Smooth muscle cell (in vitro differentiated cells): Measurements from ENCODE around the gene PTMS. TPM values are rescaled to one million over a fixed set of nuclear protein-coding genes. Genes with fewer than 3 reads are reported as not detected.

Experiments used
- DNase-seq: peaks from one replicate; lab custom pipeline; 2025; ENCODE audit not compliant: unreplicated experiment; lab: John Stamatoyannopoulos, UW
- H2AFZ ChIP-seq: fragments of 200-600 bp; sonication (generic); 2 replicates; pipeline ENCODE4 v1.6.0; 2016; ENCODE audit warnings: antibody characterized with exemption, low read depth, mild to moderate bottlenecking
- H3F3A ChIP-seq: fragments of 200-600 bp; sonication (generic); 2 replicates; pipeline ENCODE4 v1.6.0; 2017; ENCODE audit warnings: antibody characterized with exemption, low read depth
- H3K27ac ChIP-seq: fragments of 200-600 bp; sonication (generic); 2 replicates; pipeline ENCODE4 v1.5.1; 2016; ENCODE audit warnings: low read depth, mild to moderate bottlenecking
- H3K27me3 ChIP-seq: fragments of 200-600 bp; sonication (generic); 2 replicates; pipeline ENCODE4 v1.6.1; 2016; ENCODE audit warnings: low read depth, mild to moderate bottlenecking
- H3K36me3 ChIP-seq: fragments of 200-600 bp; sonication (generic); 2 replicates; pipeline ENCODE4 v1.5.1; 2016; ENCODE audit warnings: low read depth
- H3K4me1 ChIP-seq: fragments of 200-600 bp; sonication (generic); 2 replicates; pipeline ENCODE4 v1.5.1; 2016; ENCODE audit warnings: low read depth
- H3K4me2 ChIP-seq: fragments of 200-600 bp; sonication (generic); 2 replicates; pipeline ENCODE4 v1.6.0; 2016; ENCODE audit warnings: mild to moderate bottlenecking
- H3K4me3 ChIP-seq: fragments of 200-600 bp; sonication (generic); 2 replicates; pipeline ENCODE4 v1.5.1; 2016; ENCODE audit warnings: mild to moderate bottlenecking
- H3K79me2 ChIP-seq: fragments of 200-600 bp; sonication (generic); 2 replicates; pipeline ENCODE4 v1.6.0; 2016; ENCODE audit warnings: low read depth, mild to moderate bottlenecking
- H3K9ac ChIP-seq: fragments of 200-600 bp; sonication (generic); 2 replicates; pipeline ENCODE4 v1.6.0; 2016; ENCODE audit warnings: low read depth
- H3K9me3 ChIP-seq: fragments of 200-600 bp; sonication (generic); replicated peaks from 2 replicates; pipeline ENCODE4 v1.5.1; 2016; ENCODE audit warnings: low read depth
- H4K20me1 ChIP-seq: fragments of 200-600 bp; sonication (generic); 2 replicates; pipeline ENCODE4 v1.6.0; 2016; ENCODE audit warnings: low read depth
- CTCF ChIP-seq: fragments of 200-600 bp; sonication (generic); IDR thresholded peaks from 2 replicates; pipeline ENCODE4 v1.5.1; 2017; ENCODE audit warnings: borderline replicate concordance, mild to moderate bottlenecking, antibody characterized with exemption; ENCODE audit not compliant: insufficient read depth, poor library complexity, severe bottlenecking
- WGBS: methylation state at CpG from one replicate; pipeline ENCODE4 v1.1.7; 2016; ENCODE audit warnings: low lambda C conversion rate; 5-methylcytosine and 5-hydroxymethylcytosine counted together
- polyA plus RNA-seq: library from polyadenylated mRNA; unstranded; fragments of >200 nt; fragmentation: Nextera tagmentation; extraction: Ambion mirVana; gene quantifications from 2 replicates; pipeline ENCODE4 v1.2.1, GENCODE V29; 2016
- total RNA-seq: library from RNA; depleted of rRNA; stranded (reverse); fragments of >200 nt; gene quantifications from 2 replicates; pipeline ENCODE4 v1.2.3, GENCODE V29; 2014

Gene PTMS
- total and polyA plus RNA-seq, 2 experiments from 2014 or later = 115 to 379 TPM

DNA sequence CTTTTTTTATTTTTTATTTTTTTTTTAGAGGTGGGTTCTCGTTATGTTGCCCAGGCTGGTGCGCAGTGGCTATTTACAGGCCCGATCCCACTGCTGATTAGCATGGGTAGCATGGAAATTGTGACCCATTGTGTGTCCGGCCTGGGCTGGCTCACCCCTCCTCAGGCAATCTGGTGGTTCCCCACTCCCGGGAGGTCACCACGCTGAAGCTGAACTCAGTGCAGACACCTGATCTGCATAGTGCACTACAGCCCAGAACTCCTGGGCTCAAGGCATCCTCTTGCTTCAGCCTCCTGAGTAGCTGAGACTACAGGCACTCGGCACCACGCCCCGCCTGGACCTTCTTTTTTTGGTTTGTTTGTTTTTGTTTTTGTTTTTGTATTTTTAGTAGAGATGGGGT lies 17.7 kb downstream of the PTMS start:
- Histone ChIP-seq H3F3A (no peaks in the 10 kb centered on the region), H3K4me3 (no peak overlapping the region), H3K4me2 (no peak overlapping the region), H2AFZ (no peak overlapping the region), H3K27me3 (no peaks in the 10 kb centered on the region), H3K4me1 (peaks cover 14% of the 10 kb centered on the region), H3K9ac (no peak overlapping the region), H3K27ac (no peak overlapping the region), H3K79me2 (no peaks in the 10 kb centered on the region), H4K20me1 (no peaks in the 10 kb centered on the region), H3K36me3 (no peaks in the 10 kb centered on the region), H3K9me3 (no peaks in the 10 kb centered on the region)
- DNase-seq = no peak
- TF ChIP-seq CTCF = no peak
- 95% methylated on average over 9 of the region's 9 CpGs for WGBS

- DNase-seq = no peak
- no peaks in the 10 kb centered on the region for H3K27me3 ChIP-seq
- H3K36me3 ChIP-seq = no peaks in the 10 kb centered on the region
- no peak overlapping the region for H2AFZ ChIP-seq
- no peaks in the 10 kb centered on the region for H4K20me1 ChIP-seq
- no peak overlapping the region for H3K9ac ChIP-seq
- no peaks in the 10 kb centered on the region for H3F3A ChIP-seq
- WGBS = 45% methylated on average over 5 of the region's 5 CpGs
- peaks cover 10% of the 10 kb centered on the region for H3K4me1 ChIP-seq
- no peak overlapping the region for H3K4me3 ChIP-seq
- no peak overlapping the region for H3K4me2 ChIP-seq
- H3K27ac ChIP-seq = no peak overlapping the region
- no peaks in the 10 kb centered on the region for H3K79me2 ChIP-seq
- no peak for TF ChIP-seq CTCF
- no peaks in the 10 kb centered on the region for H3K9me3 ChIP-seq
Observed at GRCh38 chr12:6784296-6784695, 18.1 kb downstream of the PTMS start.

DNA sequence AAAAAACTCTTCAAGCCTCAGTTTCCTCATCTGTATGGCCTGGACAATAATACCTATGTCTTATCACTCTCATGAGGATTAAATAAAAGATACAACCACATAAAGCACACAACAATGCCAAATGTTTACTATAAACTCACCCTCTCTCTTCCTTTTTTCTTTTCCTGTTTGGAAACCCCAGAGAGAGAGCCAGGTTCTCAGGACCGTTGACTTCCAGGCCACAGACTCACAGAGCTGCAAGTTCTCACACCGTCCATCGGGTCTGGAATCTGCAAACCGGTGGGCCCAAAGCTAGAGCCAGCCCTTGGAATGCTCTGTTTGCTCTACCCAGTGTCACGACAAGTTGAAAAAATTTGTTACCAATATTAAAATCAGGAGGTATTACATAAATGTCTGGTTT lies 18.6 kb downstream of the PTMS start:
- peaks cover 8% of the 10 kb centered on the region for H3K4me1 ChIP-seq
- no peaks in the 10 kb centered on the region for H3K27me3 ChIP-seq
- H3K9ac ChIP-seq = no peak overlapping the region
- no peak overlapping the region for H3K4me3 ChIP-seq
- no peaks in the 10 kb centered on the region for H3K9me3 ChIP-seq
- TF ChIP-seq CTCF = no peak
- DNase-seq = no peak
- no peak overlapping the region for H3K4me2 ChIP-seq
- WGBS = 81% methylated on average over 5 of the region's 5 CpGs
- H3F3A ChIP-seq = no peaks in the 10 kb centered on the region
- no peak overlapping the region for H2AFZ ChIP-seq
- no peaks in the 10 kb centered on the region for H4K20me1 ChIP-seq
- H3K27ac ChIP-seq = no peak overlapping the region
- no peaks in the 10 kb centered on the region for H3K36me3 ChIP-seq
- no peaks in the 10 kb centered on the region for H3K79me2 ChIP-seq

DNA sequence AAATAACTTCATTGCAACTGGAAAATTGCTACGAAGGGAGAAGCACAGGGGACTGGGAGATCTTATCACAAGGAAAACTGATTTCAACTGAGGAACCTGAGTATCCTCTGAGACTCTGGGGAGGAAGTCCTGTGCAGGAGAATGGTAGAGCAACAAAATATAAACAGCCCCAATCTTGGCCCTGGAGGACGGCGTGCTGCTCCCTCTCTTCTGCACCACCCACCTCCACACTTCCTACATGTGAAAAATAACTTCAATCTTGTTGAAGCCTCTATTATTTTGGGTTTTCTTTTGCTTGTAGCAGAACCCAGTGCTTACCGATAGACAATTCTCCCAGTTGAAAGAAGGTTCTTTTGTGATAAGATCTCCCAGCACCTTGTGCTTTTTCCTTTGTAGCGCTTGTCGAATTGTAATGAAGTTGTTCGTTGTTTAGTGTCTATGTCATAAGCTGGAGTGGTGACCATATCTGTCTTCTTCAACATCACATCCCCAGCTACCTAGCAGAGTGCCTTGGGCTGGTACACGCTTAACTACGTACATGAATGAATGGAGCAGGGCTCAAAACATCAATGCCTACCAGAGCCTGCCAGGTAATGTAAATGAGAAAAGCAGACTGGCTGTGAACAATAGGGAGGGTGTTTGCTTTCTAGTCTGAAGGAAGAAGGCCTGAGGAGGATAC lies 20.4 kb downstream of the PTMS start:
- Histone ChIP-seq H3K36me3 (no peaks in the 10 kb centered on the region), H4K20me1 (no peaks in the 10 kb centered on the region), H2AFZ (no peak overlapping the region), H3K79me2 (no peaks in the 10 kb centered on the region), H3K27me3 (no peaks in the 10 kb centered on the region), H3K4me1 (peaks cover 7% of the 10 kb centered on the region), H3K9me3 (no peaks in the 10 kb centered on the region), H3K4me2 (no peak overlapping the region), H3K4me3 (no peak overlapping the region), H3F3A (no peaks in the 10 kb centered on the region), H3K27ac (no peak overlapping the region), H3K9ac (no peak overlapping the region)
- no peak for DNase-seq
- WGBS = 76% methylated on average over 9 of the region's 9 CpGs
- TF ChIP-seq CTCF = no peak
